ENCODE data around the gene NXPH1.

- TF ChIP-seq CTCF (IDR thresholded peaks at IDR 0.05 in 8 of 11, conservative IDR thresholded peaks at IDR 0.05 in 3 of 11) (no peak), POLR2A (IDR thresholded peaks at IDR 0.05) (no peak), POLR2AphosphoS5 (IDR thresholded peaks at IDR 0.05) (no peak)
Observed at GRCh38 chr7:8761731-8762130, 328.3 kb downstream of the NXPH1 start.

All from spleen (tissue), 7 donors.